NCI-H2196 treated with DMSO at 0.1 percent for 48 hours (cell line): ENCODE data around the gene CD81.
"Not testable (repeated sequence)": the region's sequence is repeated elsewhere in the genome, so short reads cannot be mapped to it uniquely, and the experiment has no call there.

Experiments used
- DNase-seq: peaks from one replicate; lab custom pipeline; 2025; ENCODE audit not compliant: unreplicated experiment; lab: John Stamatoyannopoulos, UW

The CD81 gene

GRCh38 chr11:2376751-2377451 lies at the start of gene CD81:
CD81 (plus strand) TSS chr11:2377310; CDS start chr11:2377550, 240 bp downstream.
- no peak for DNase-seq

- no peak for DNase-seq
Observed at GRCh38 chr11:2328021-2328420, 49.1 kb upstream of the CD81 start.

- no peak for DNase-seq
Observed at GRCh38 chr11:2328656-2329354, 48.3 kb upstream of the CD81 start.

GRCh38 chr11:2329551-2329950 lies 47.6 kb upstream of the CD81 start:
- DNase-seq, result no peak

- no peak for DNase-seq
Observed at GRCh38 chr11:2330696-2331095, 46.4 kb upstream of the CD81 start.

- DNase-seq, result no peak
Observed at GRCh38 chr11:2331404-2331803, 45.7 kb upstream of the CD81 start.

- not testable (repeated sequence) for DNase-seq
Observed at GRCh38 chr11:2332569-2332968, 44.5 kb upstream of the CD81 start.

- DNase-seq, result not testable (repeated sequence)
Observed at GRCh38 chr11:2333486-2334205, 43.5 kb upstream of the CD81 start.

- DNase-seq, result not testable (repeated sequence)
Observed at GRCh38 chr11:2335286-2335685, 41.8 kb upstream of the CD81 start.

- DNase-seq, result not testable (repeated sequence)
Observed at GRCh38 chr11:2338760-2339159, 38.4 kb upstream of the CD81 start.

GRCh38 chr11:2342557-2342956 lies 34.6 kb upstream of the CD81 start:
- no peak for DNase-seq

- DNase-seq, result no peak
Observed at GRCh38 chr11:2342981-2343380, 34.1 kb upstream of the CD81 start.

- DNase-seq, result no peak
Observed at GRCh38 chr11:2343502-2343901, 33.6 kb upstream of the CD81 start.

GRCh38 chr11:2345050-2345449 lies 32.1 kb upstream of the CD81 start:
- no peak for DNase-seq

- DNase-seq, result no peak
Observed at GRCh38 chr11:2346014-2346413, 31.1 kb upstream of the CD81 start.

GRCh38 chr11:2346586-2347307 lies 30.4 kb upstream of the CD81 start:
- DNase-seq, result no peak

- DNase-seq, result no peak
Observed at GRCh38 chr11:2347308-2347830, 29.7 kb upstream of the CD81 start.

- no peak for DNase-seq
Observed at GRCh38 chr11:2348986-2349385, 28.1 kb upstream of the CD81 start.

GRCh38 chr11:2351701-2352100 lies 25.4 kb upstream of the CD81 start:
- DNase-seq, result no peak

GRCh38 chr11:2352420-2352819 lies 24.7 kb upstream of the CD81 start:
- DNase-seq, result no peak

GRCh38 chr11:2355000-2355644 lies 22.0 kb upstream of the CD81 start:
- no peak for DNase-seq
